Stimulated activated CD4-positive, alpha-beta T cell treated with anti-CD3 and anti-CD28 coated beads, Interleukin-4, amount 100 ng/mL, for 24 hours (primary cell): ENCODE results near the gene EMX1.

ENCODE experiments used
- DNase-seq: peaks from one replicate; pipeline ENCODE4 v3.0.0-alpha.2; 2020

The EMX1 gene

DNA sequence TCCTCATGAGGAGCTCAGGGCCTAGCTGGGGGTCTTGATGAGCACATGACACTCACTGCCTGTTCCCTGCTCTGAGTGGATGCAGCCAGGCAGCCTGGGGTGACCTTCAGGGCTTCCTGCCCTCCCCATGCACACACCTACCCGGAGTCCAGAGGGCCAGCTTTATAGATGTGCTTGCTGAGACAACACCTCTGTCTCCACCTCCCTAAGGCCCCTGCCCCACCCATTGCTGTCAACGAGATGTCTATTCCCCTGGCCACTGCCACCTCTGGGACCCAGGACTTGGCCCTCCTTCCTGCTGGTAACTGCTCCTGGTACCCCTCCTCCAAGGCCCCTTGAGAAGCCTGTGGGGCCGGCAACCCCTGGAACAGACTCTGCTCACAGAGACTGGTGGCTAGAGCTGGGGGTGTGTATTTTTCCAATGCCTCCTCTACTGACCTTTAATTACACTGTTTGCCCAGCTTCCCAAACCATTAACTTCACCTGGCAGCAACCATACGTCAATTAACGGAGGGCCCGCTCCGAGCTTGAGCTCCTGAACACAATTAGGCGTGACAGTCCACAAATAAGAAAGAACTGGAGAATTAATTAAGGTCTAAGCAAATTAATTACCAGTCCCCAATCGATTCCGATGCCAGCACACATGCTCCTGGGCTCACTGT, 66.3 kb downstream of the EMX1 start:
- DNase-seq, result no peak

GRCh38 chr2:72984172-72984671, 66.9 kb downstream of the EMX1 start:
- no peak for DNase-seq
